ENCODE measurements around the gene DLGAP1. TPM values are rescaled to one million over a fixed set of nuclear protein-coding genes. Genes with fewer than 3 reads are reported as not detected.

DLGAP1 gene
- total RNA-seq, 1 experiment from 2014 or later, result 0.39 TPM

DNA sequence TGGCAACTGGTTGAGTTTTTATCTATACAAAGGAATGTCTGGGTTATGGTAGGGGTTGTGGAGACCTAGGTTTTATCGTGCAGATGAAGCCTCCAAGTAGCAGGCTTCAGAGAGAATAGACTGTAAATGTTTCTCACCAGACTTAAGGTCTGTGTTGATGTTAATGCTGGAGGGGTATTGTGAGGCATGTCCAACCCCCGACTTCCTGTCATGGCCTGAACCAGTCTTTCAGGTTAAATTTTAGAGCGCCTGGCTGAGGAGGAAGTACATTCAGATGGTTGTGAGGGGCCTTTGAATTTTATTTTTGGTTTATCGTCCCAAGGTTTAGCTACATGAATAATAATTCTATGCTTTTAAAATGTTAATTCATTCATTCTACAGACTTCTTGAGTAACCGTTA lies 435.1 kb downstream of the DLGAP1 start:
- H3K79me2 ChIP-seq (ENCODE audit: insufficient read depth, low read length), result no peaks in the 10 kb centered on the region
- H3K27me3 ChIP-seq (ENCODE audit: insufficient read depth, low read length), result no peaks in the 10 kb centered on the region
- RAD21 ChIA-PET (ENCODE audit: low non-redundant PET in 1 of 2, low total read pairs in 2 of 2, uncharacterized antibody in 2 of 2, unreplicated experiment in 2 of 2), result no interaction called here
- H3K9me3 ChIP-seq (ENCODE audit: control insufficient read depth in 1 of 2, insufficient read depth in 1 of 2, low read depth in 1 of 2, low read length in 2 of 2), result no peaks in the 10 kb centered on the region
- H4K20me1 ChIP-seq (ENCODE audit: insufficient read depth), result no peaks in the 10 kb centered on the region
- no peak overlapping the region for H3K27ac ChIP-seq (ENCODE audit: low read depth, low read length)
- ATAC-seq (no peak), DNase-seq (ENCODE audit: low read depth, low spot score) (no peak)
- no peak overlapping the region for H3K4me3 ChIP-seq (replicated peaks in 1 of 2; ENCODE audit: low read depth in 1 of 2, low read length in 2 of 2)
- H3K4me2 ChIP-seq (ENCODE audit: low read length), result no peak overlapping the region
- H3K9me2 ChIP-seq (ENCODE audit: insufficient read depth), result no peaks in the 10 kb centered on the region
- H3K9ac ChIP-seq (ENCODE audit: low read length), result no peak overlapping the region
- no peaks in the 10 kb centered on the region for H3K36me3 ChIP-seq (ENCODE audit: control insufficient read depth in 1 of 2, insufficient read depth in 2 of 2, low read length in 2 of 2)
- POLR2A ChIA-PET, result no interaction called here
- no TSS peak for BruUV-seq (replicated peaks)
- TF ChIP-seq, protein P1, sequence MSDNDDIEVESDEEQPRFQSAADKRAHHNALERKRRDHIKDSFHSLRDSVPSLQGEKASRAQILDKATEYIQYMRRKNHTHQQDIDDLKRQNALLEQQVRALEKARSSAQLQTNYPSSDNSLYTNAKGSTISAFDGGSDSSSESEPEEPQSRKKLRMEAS (IDR thresholded peaks at IDR 0.05), result no peak
- TF ChIP-seq TCF7L2 (IDR thresholded peaks at IDR 0.05; ENCODE audit: borderline replicate concordance, extremely low read depth, insufficient read depth, insufficient read length) (no peak), SIN3A (IDR thresholded peaks at IDR 0.05; ENCODE audit: low read depth) (no peak), FOSL1 (IDR thresholded peaks at IDR 0.05; ENCODE audit: low read depth) (no peak), ELF1 (IDR thresholded peaks at IDR 0.05; ENCODE audit: borderline replicate concordance, low read depth) (no peak)
- TF ChIP-seq, protein P2, sequence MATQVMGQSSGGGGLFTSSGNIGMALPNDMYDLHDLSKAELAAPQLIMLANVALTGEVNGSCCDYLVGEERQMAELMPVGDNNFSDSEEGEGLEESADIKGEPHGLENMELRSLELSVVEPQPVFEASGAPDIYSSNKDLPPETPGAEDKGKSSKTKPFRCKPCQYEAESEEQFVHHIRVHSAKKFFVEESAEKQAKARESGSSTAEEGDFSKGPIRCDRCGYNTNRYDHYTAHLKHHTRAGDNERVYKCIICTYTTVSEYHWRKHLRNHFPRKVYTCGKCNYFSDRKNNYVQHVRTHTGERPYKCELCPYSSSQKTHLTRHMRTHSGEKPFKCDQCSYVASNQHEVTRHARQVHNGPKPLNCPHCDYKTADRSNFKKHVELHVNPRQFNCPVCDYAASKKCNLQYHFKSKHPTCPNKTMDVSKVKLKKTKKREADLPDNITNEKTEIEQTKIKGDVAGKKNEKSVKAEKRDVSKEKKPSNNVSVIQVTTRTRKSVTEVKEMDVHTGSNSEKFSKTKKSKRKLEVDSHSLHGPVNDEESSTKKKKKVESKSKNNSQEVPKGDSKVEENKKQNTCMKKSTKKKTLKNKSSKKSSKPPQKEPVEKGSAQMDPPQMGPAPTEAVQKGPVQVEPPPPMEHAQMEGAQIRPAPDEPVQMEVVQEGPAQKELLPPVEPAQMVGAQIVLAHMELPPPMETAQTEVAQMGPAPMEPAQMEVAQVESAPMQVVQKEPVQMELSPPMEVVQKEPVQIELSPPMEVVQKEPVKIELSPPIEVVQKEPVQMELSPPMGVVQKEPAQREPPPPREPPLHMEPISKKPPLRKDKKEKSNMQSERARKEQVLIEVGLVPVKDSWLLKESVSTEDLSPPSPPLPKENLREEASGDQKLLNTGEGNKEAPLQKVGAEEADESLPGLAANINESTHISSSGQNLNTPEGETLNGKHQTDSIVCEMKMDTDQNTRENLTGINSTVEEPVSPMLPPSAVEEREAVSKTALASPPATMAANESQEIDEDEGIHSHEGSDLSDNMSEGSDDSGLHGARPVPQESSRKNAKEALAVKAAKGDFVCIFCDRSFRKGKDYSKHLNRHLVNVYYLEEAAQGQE (IDR thresholded peaks at IDR 0.05; ENCODE audit: low read depth), result no peak
- H2AFZ ChIP-seq (ENCODE audit: low read depth, low read length, poor library complexity, severe bottlenecking), result no peak overlapping the region
- intact Hi-C loops (cut with micrococcal nuclease), result no loop called here
- no peaks in the 10 kb centered on the region for H3K4me1 ChIP-seq (ENCODE audit: control insufficient read depth in 1 of 2, insufficient read depth in 2 of 2, low read length in 2 of 2)
- CTCF ChIA-PET, result no interaction called here

DNA sequence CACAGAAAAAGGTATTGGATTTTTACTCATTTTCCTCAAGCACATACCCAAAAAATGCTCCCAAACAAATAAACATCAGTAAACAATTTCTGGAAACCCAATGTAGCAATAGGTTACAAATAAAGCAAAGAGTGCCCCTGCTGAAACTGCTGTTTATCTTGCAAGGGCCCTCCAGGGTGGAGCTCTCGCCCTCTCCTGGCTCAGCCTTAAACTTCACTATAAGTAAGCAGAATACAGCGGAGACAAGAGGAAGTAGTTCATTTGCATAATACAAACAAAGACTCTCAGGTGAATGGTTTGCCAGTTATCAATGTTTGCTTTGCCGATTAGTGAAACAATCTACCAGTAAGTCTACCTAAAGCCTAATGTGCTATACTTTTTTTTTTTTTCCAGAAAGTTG lies 437.6 kb downstream of the DLGAP1 start:
- no TSS peak for BruUV-seq (replicated peaks)
- H2AFZ ChIP-seq (ENCODE audit: low read depth, low read length, poor library complexity, severe bottlenecking), result no peak overlapping the region
- H3K79me2 ChIP-seq (ENCODE audit: insufficient read depth, low read length), result no peaks in the 10 kb centered on the region
- no peaks in the 10 kb centered on the region for H4K20me1 ChIP-seq (ENCODE audit: insufficient read depth)
- POLR2A ChIA-PET, result no interaction called here
- H3K9me3 ChIP-seq (ENCODE audit: control insufficient read depth in 1 of 2, insufficient read depth in 1 of 2, low read depth in 1 of 2, low read length in 2 of 2), result no peaks in the 10 kb centered on the region
- intact Hi-C loops (cut with micrococcal nuclease), result loop anchor here (5.0 kb wide), 2 partner anchors 50 to 245 kb away; no protein-coding TSS in a partner anchor
- no peak overlapping the region for H3K4me2 ChIP-seq (ENCODE audit: low read length)
- CTCF ChIA-PET, result interaction anchor here (1.0 to 2.7 kb wide), 2 partner anchors 22 to 246 kb away, joined by 5 to 11 read pairs; no protein-coding TSS in a partner anchor
- H3K27ac ChIP-seq (ENCODE audit: low read depth, low read length), result no peak overlapping the region
- RAD21 ChIA-PET (ENCODE audit: low non-redundant PET in 1 of 2, low total read pairs in 2 of 2, uncharacterized antibody in 2 of 2, unreplicated experiment in 2 of 2), result no interaction called here
- ATAC-seq (peak; percentile 98), DNase-seq (ENCODE audit: low read depth, low spot score) (peak; percentile 38)
- no peak overlapping the region for H3K9ac ChIP-seq (ENCODE audit: low read length)
- no peaks in the 10 kb centered on the region for H3K9me2 ChIP-seq (ENCODE audit: insufficient read depth)
- no peaks in the 10 kb centered on the region for H3K4me1 ChIP-seq (ENCODE audit: control insufficient read depth in 1 of 2, insufficient read depth in 2 of 2, low read length in 2 of 2)
- no peaks in the 10 kb centered on the region for H3K36me3 ChIP-seq (ENCODE audit: control insufficient read depth in 1 of 2, insufficient read depth in 2 of 2, low read length in 2 of 2)
- no peaks in the 10 kb centered on the region for H3K27me3 ChIP-seq (ENCODE audit: insufficient read depth, low read length)
- no peak overlapping the region for H3K4me3 ChIP-seq (replicated peaks in 1 of 2; ENCODE audit: low read depth in 1 of 2, low read length in 2 of 2)
- peak; percentile 48 for TF ChIP-seq RAD21 (IDR thresholded peaks at IDR 0.05; ENCODE audit: low read depth)
- no peak for TF ChIP-seq ELF1 (IDR thresholded peaks at IDR 0.05; ENCODE audit: borderline replicate concordance, low read depth)
- TF ChIP-seq, protein P3, sequence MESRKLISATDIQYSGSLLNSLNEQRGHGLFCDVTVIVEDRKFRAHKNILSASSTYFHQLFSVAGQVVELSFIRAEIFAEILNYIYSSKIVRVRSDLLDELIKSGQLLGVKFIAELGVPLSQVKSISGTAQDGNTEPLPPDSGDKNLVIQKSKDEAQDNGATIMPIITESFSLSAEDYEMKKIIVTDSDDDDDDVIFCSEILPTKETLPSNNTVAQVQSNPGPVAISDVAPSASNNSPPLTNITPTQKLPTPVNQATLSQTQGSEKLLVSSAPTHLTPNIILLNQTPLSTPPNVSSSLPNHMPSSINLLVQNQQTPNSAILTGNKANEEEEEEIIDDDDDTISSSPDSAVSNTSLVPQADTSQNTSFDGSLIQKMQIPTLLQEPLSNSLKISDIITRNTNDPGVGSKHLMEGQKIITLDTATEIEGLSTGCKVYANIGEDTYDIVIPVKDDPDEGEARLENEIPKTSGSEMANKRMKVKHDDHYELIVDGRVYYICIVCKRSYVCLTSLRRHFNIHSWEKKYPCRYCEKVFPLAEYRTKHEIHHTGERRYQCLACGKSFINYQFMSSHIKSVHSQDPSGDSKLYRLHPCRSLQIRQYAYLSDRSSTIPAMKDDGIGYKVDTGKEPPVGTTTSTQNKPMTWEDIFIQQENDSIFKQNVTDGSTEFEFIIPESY (IDR thresholded peaks at IDR 0.05; ENCODE audit: extremely low read depth, insufficient replicate concordance, low read length), result no peak
- TF ChIP-seq SRF (IDR thresholded peaks at IDR 0.05; ENCODE audit: low read depth), result no peak
- no peak for TF ChIP-seq YY1 (IDR thresholded peaks at IDR 0.05; ENCODE audit: extremely low read depth, insufficient replicate concordance, low read depth, low read length)
- TF ChIP-seq EZH2phosphoT487 (IDR thresholded peaks at IDR 0.05; ENCODE audit: borderline replicate concordance), result no peak
- TF ChIP-seq, protein P4, sequence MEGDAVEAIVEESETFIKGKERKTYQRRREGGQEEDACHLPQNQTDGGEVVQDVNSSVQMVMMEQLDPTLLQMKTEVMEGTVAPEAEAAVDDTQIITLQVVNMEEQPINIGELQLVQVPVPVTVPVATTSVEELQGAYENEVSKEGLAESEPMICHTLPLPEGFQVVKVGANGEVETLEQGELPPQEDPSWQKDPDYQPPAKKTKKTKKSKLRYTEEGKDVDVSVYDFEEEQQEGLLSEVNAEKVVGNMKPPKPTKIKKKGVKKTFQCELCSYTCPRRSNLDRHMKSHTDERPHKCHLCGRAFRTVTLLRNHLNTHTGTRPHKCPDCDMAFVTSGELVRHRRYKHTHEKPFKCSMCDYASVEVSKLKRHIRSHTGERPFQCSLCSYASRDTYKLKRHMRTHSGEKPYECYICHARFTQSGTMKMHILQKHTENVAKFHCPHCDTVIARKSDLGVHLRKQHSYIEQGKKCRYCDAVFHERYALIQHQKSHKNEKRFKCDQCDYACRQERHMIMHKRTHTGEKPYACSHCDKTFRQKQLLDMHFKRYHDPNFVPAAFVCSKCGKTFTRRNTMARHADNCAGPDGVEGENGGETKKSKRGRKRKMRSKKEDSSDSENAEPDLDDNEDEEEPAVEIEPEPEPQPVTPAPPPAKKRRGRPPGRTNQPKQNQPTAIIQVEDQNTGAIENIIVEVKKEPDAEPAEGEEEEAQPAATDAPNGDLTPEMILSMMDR (IDR thresholded peaks at IDR 0.05 in 2 of 3, conservative IDR thresholded peaks at IDR 0.05 in 1 of 3; ENCODE audit: borderline replicate concordance in 1 of 3, insufficient read depth in 1 of 3, low read depth in 2 of 3, low read length in 2 of 3), result peak; percentile 48 to 66 (median 53); a peak in 5 of 6 replicates

Measured in HCT116 (cell line).